HepG2 (cell line): ENCODE results near the gene FETUB. TPM values are rescaled to one million over a fixed set of nuclear protein-coding genes. Genes with fewer than 3 reads are reported as not detected.

Source experiments
- BRF2 ChIP-seq: sonication (generic); formaldehyde crosslinking; IDR thresholded peaks from 2 replicates; pipeline ENCODE4 v1.8.1; 2022; ENCODE audit warnings: mild to moderate bottlenecking, missing genetic modification reagents
- FOXA3 ChIP-seq: IDR thresholded peaks from 2 replicates; pipeline ENCODE4 v1.6.1; 2016; ENCODE audit warnings: missing genetic modification reagents, missing compliant biosample characterization
- GATAD2A ChIP-seq: IDR thresholded peaks from 2 replicates; pipeline ENCODE4 v1.6.1; 2016
- HNF4G ChIP-seq, 2 experiments: sonication (generic) in 1 of 2; formaldehyde crosslinking in 1 of 2; IDR thresholded peaks; 2 replicates each; pipeline versions ENCODE4 v1.4.0 to v1.6.1; 2011 to 2020; ENCODE audit warnings: borderline replicate concordance in 2 of 2, low read depth in 2 of 2, mild to moderate bottlenecking in 2 of 2, low read length in 1 of 2, missing genetic modification reagents in 1 of 2, moderate library complexity in 1 of 2
- HOXA3 ChIP-seq: sonication (generic); formaldehyde crosslinking; IDR thresholded peaks from 2 replicates; pipeline ENCODE4 v1.5.0; 2020; ENCODE audit warnings: missing genetic modification reagents
- KDM1A ChIP-seq: IDR thresholded peaks from 2 replicates; pipeline ENCODE4 v1.6.1; 2016; ENCODE audit warnings: missing compliant biosample characterization
- MED13 ChIP-seq: sonication (generic); formaldehyde crosslinking; IDR thresholded peaks from 2 replicates; pipeline ENCODE4 v1.5.0; 2020; ENCODE audit warnings: missing genetic modification reagents
- PBX2 ChIP-seq: IDR thresholded peaks from 2 replicates; pipeline ENCODE4 v1.6.1; 2016; ENCODE audit warnings: control low read depth
- PHF21A ChIP-seq: sonication (generic); formaldehyde crosslinking; IDR thresholded peaks from 2 replicates; pipeline ENCODE4 v1.5.0; 2020; ENCODE audit warnings: mild to moderate bottlenecking, missing genetic modification reagents
- POLR2G ChIP-seq: fragments of 200-400 bp; formaldehyde crosslinking; IDR thresholded peaks from 2 replicates; pipeline ENCODE4 v1.6.1; 2018; ENCODE audit warnings: mild to moderate bottlenecking, low read depth, low read length, moderate library complexity
- PRDM10 ChIP-seq: sonication (generic); formaldehyde crosslinking; IDR thresholded peaks from 2 replicates; pipeline ENCODE4 v1.4.0; 2020; ENCODE audit warnings: low read depth, missing genetic modification reagents
- SOX13 ChIP-seq, 3 experiments: fragments of 450-650 bp in 1 of 3; sonication (generic) in 1 of 3; formaldehyde crosslinking in 1 of 3; IDR thresholded peaks in 2 of 3; conservative IDR thresholded peaks in 1 of 3; 2 replicates each; pipeline versions ENCODE4 v1.5.0 to v1.6.1; 2016 to 2020; ENCODE audit warnings: antibody characterized with exemption in 1 of 3, mild to moderate bottlenecking in 1 of 3, missing compliant biosample characterization in 1 of 3, missing genetic modification reagents in 1 of 3, moderate library complexity in 1 of 3
- SOX6 ChIP-seq, 2 experiments: fragments of 450-650 bp in 1 of 2; sonication (generic) in 1 of 2; formaldehyde crosslinking in 1 of 2; IDR thresholded peaks; 2 replicates each; pipeline versions ENCODE4 v1.4.0 to v1.6.1; 2017 to 2020; ENCODE audit warnings: antibody characterized with exemption in 1 of 2, mild to moderate bottlenecking in 1 of 2, missing genetic modification reagents in 1 of 2
- SP2 ChIP-seq: sonication (generic); formaldehyde crosslinking; IDR thresholded peaks from 2 replicates; pipeline ENCODE4 v1.5.1; 2020; ENCODE audit warnings: mild to moderate bottlenecking, missing genetic modification reagents
- ZEB1 ChIP-seq: IDR thresholded peaks from 2 replicates; pipeline ENCODE4 v1.6.1; 2012; ENCODE audit warnings: mild to moderate bottlenecking, low read depth, inconsistent platforms; ENCODE audit not compliant: insufficient replicate concordance
- ZNF792 ChIP-seq: IDR thresholded peaks from 2 replicates; pipeline ENCODE4 v1.6.1; 2016
- polyA plus RNA-seq, 8 experiments: library from polyadenylated mRNA; depleted of rRNA in 3 of 8; stranded (reverse) in 7 of 8; unstranded in 1 of 8; fragments of >200 nt; fragmentation: Illumina TruSeq in 4 of 8; extraction: Trizol in 4 of 8; gene quantifications; 2 replicates each; pipeline versions ENCODE4 v1.2.1 to v1.2.3, GENCODE V29; 2011 to 2016; ENCODE audit warnings: low read depth in 4 of 8, missing spikeins in 1 of 8, mixed read lengths in 1 of 8; ENCODE audit not compliant: insufficient read depth in 1 of 8
- total RNA-seq, 5 experiments: library from RNA; depleted of rRNA; stranded (reverse); fragments of >200 nt; fragmentation: Illumina TruSeq; extraction: Trizol; gene quantifications; 2 replicates each; pipeline ENCODE4 v1.2.3, GENCODE V29; 2016; ENCODE audit warnings: low read depth in 1 of 5
- TF ChIP-seq, protein P1 (sequence below): sonication (generic); formaldehyde crosslinking; IDR thresholded peaks from 2 replicates; pipeline ENCODE4 v1.5.0; 2020; ENCODE audit warnings: missing genetic modification reagents
- TF ChIP-seq, protein P2 (sequence below): sonication (generic); IDR thresholded peaks from 2 replicates; pipeline ENCODE4 v1.6.1; 2016; ENCODE audit warnings: low read depth, borderline replicate concordance
- TF ChIP-seq, protein P3 (sequence below): IDR thresholded peaks from 2 replicates; pipeline ENCODE4 v1.6.1; 2016; ENCODE audit warnings: missing genetic modification reagents, missing compliant biosample characterization

FETUB gene
- total and polyA plus RNA-seq, 2 of the 13 experiments (the other 11 are each of a cell fraction or from before 2014, with no cell fraction given) = 2.1 to 4.4 TPM

- TF ChIP-seq PRDM10 (CRISPR knock-in tag) (0 out of 2 replicates have a peak, but pooled peaks have one; percentile 23), ZEB1 (peak; percentile 19), HOXA3 (CRISPR knock-in tag) (peak; percentile 34; the same call in 1 of the 2 replicates), FOXA3 (CRISPR knock-in tag) (peak; percentile 47; the same call in 1 of the 2 replicates), SP2 (CRISPR knock-in tag) (peak; percentile 53; the same call in 1 of the 2 replicates), KDM1A (CRISPR knock-in tag) (no peak), PHF21A (CRISPR knock-in tag) (peak; percentile 36; the same call in 1 of the 2 replicates), POLR2G (0 out of 2 replicates have a peak, but pooled peaks have one; percentile 35), MED13 (no peak), SOX13 (IDR thresholded peaks at IDR 0.05) (no peak), SOX13 (CRISPR knock-in tag; conservative IDR thresholded peaks at IDR 0.05 in 1 of 2, IDR thresholded peaks at IDR 0.05 in 1 of 2) (peak in 1 of 2 experiments; percentile 30; a peak in 1 of 4 replicates), PBX2 (CRISPR knock-in tag) (peak; percentile 75), HNF4G (IDR thresholded peaks at IDR 0.05; ENCODE audit: borderline replicate concordance, low read depth, low read length) (peak; percentile 81), HNF4G (CRISPR knock-in tag; IDR thresholded peaks at IDR 0.05; ENCODE audit: borderline replicate concordance, low read depth) (no peak; the same call in 1 of the 2 replicates), ZNF792 (0 out of 2 replicates have a peak, but pooled peaks have one; percentile 5), GATAD2A (peak; percentile 52; the same call in 1 of the 2 replicates), SOX6 (IDR thresholded peaks at IDR 0.05) (no peak), SOX6 (CRISPR knock-in tag; IDR thresholded peaks at IDR 0.05) (peak; percentile 39), BRF2 (0 out of 2 replicates have a peak, but pooled peaks have one; percentile 2)
- TF ChIP-seq, protein P1, sequence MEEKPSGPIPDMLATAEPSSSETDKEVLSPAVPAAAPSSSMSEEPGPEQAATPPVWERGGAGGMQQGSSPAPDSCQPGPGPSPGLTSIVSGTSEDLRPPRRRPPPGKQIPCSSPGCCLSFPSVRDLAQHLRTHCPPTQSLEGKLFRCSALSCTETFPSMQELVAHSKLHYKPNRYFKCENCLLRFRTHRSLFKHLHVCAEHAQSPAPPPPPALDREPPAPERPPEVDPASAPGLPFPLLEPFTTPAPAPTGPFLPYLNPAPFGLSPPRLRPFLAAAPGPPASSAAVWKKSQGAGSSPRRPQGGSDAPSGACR = 0 out of 2 replicates have a peak, but pooled peaks have one; percentile 36
- TF ChIP-seq, protein P2, sequence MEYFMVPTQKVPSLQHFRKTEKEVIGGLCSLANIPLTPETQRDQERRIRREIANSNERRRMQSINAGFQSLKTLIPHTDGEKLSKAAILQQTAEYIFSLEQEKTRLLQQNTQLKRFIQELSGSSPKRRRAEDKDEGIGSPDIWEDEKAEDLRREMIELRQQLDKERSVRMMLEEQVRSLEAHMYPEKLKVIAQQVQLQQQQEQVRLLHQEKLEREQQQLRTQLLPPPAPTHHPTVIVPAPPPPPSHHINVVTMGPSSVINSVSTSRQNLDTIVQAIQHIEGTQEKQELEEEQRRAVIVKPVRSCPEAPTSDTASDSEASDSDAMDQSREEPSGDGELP = 0 out of 2 replicates have a peak, but pooled peaks have one; percentile 2
- TF ChIP-seq, protein P3, sequence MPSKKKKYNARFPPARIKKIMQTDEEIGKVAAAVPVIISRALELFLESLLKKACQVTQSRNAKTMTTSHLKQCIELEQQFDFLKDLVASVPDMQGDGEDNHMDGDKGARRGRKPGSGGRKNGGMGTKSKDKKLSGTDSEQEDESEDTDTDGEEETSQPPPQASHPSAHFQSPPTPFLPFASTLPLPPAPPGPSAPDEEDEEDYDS = peak; percentile 58
These were observed 46.3 kb upstream of the FETUB start (continued) for GRCh38 chr3:186593862-186594261.
